ACC112 (cell line): ENCODE results near the gene TPR.
A peak's percentile ranks its signal among the peaks of the same experiment; 100 is the strongest.

Source experiments
- H2AFZ ChIP-seq: fragments of 200-600 bp; sonication (generic); one replicate; pipeline ENCODE4 v1.6.0; 2017; ENCODE audit warnings: antibody characterized with exemption, low read length; ENCODE audit not compliant: unreplicated experiment
- H3K27ac ChIP-seq: fragments of 200-600 bp; sonication (generic); 2 replicates; pipeline ENCODE4 v1.5.1; 2014; ENCODE audit warnings: low read depth, mild to moderate bottlenecking, antibody characterized with exemption, low read length, moderate library complexity
- H3K27me3 ChIP-seq: fragments of 200-600 bp; sonication (generic); 2 replicates; pipeline ENCODE4 v1.6.1; 2014; ENCODE audit warnings: mild to moderate bottlenecking, antibody characterized with exemption, low read length, moderate library complexity, mixed read lengths; ENCODE audit not compliant: insufficient read depth
- H3K36me3 ChIP-seq: fragments of 200-600 bp; sonication (generic); 2 replicates; pipeline ENCODE4 v1.6.1; 2016; ENCODE audit warnings: mild to moderate bottlenecking, antibody characterized with exemption, low read length, moderate library complexity, mixed read lengths; ENCODE audit not compliant: insufficient read depth
- H3K4me1 ChIP-seq: fragments of 200-600 bp; sonication (generic); one replicate; pipeline ENCODE4 v1.6.1; 2016; ENCODE audit warnings: low read length, mixed read lengths; ENCODE audit not compliant: insufficient read depth, unreplicated experiment, control insufficient read depth
- H3K4me3 ChIP-seq: fragments of 200-600 bp; sonication (generic); 2 replicates; pipeline ENCODE4 v1.5.1; 2014; ENCODE audit warnings: mild to moderate bottlenecking, low read depth, low read length
- H3K79me2 ChIP-seq: fragments of 200-600 bp; sonication (generic); one replicate; pipeline ENCODE4 v1.6.0; 2016; ENCODE audit warnings: low read length; ENCODE audit not compliant: control insufficient read depth, unreplicated experiment, insufficient read depth

TPR gene

GRCh38 chr1:186291271-186291670 is 83.8 kb downstream of the TPR start:
- Histone ChIP-seq H3K4me1 (peaks cover 50% of the 10 kb centered on the region), H3K4me3 (no peak overlapping the region), H2AFZ (no peak overlapping the region), H3K27me3 (no peaks in the 10 kb centered on the region), H3K36me3 (no peaks in the 10 kb centered on the region), H3K79me2 (no peaks in the 10 kb centered on the region), H3K27ac (no peak overlapping the region)

- H3K36me3 ChIP-seq = no peaks in the 10 kb centered on the region
- H3K4me3 ChIP-seq = no peak overlapping the region; the same call in 1 of the 2 replicates
- no peaks in the 10 kb centered on the region for H3K27me3 ChIP-seq
- H3K27ac ChIP-seq = no peak overlapping the region
- no peak overlapping the region for H2AFZ ChIP-seq
- H3K79me2 ChIP-seq = no peaks in the 10 kb centered on the region
- H3K4me1 ChIP-seq = peaks cover 48% of the 10 kb centered on the region
These were observed 85.0 kb downstream of the TPR start for GRCh38 chr1:186289943-186290545.

GRCh38 chr1:186286615-186287315 is 88.3 kb downstream of the TPR start:
- peaks cover 48% of the 10 kb centered on the region for H3K4me1 ChIP-seq
- no peaks in the 10 kb centered on the region for H3K36me3 ChIP-seq
- no peaks in the 10 kb centered on the region for H3K79me2 ChIP-seq
- H3K27ac ChIP-seq = peak overlapping the region; percentile 66
- no peaks in the 10 kb centered on the region for H3K27me3 ChIP-seq
- peak overlapping the region; percentile 4; the same call in 1 of the 2 replicates for H3K4me3 ChIP-seq
- peak overlapping the region; percentile 44 for H2AFZ ChIP-seq

- H3K27me3 ChIP-seq = no peaks in the 10 kb centered on the region
- H3K4me3 ChIP-seq = no peak overlapping the region
- no peak overlapping the region for H3K27ac ChIP-seq
- no peaks in the 10 kb centered on the region for H3K79me2 ChIP-seq
- H3K4me1 ChIP-seq = peaks cover 23% of the 10 kb centered on the region
- no peak overlapping the region for H2AFZ ChIP-seq
- H3K36me3 ChIP-seq = no peaks in the 10 kb centered on the region
These were observed 91.7 kb downstream of the TPR start for GRCh38 chr1:186283374-186283773.

- Histone ChIP-seq H3K4me3 (no peak overlapping the region), H3K36me3 (no peaks in the 10 kb centered on the region), H3K27me3 (no peaks in the 10 kb centered on the region), H3K79me2 (no peaks in the 10 kb centered on the region), H3K4me1 (peaks cover 14% of the 10 kb centered on the region), H2AFZ (no peak overlapping the region), H3K27ac (no peak overlapping the region)
These were observed 92.6 kb downstream of the TPR start for GRCh38 chr1:186282466-186282865.

- H3K27ac ChIP-seq = no peak overlapping the region
These were observed 99.2 kb downstream of the TPR start for GRCh38 chr1:186275822-186276221.

GRCh38 chr1:186272486-186272885 is 102.6 kb downstream of the TPR start:
- Histone ChIP-seq H3K79me2 (no peaks in the 10 kb centered on the region), H3K27ac (no peak overlapping the region), H3K36me3 (no peaks in the 10 kb centered on the region), H3K4me3 (no peak overlapping the region), H3K4me1 (peaks cover 3% of the 10 kb centered on the region), H3K27me3 (no peaks in the 10 kb centered on the region), H2AFZ (no peak overlapping the region)

More at GRCh38 chr1:186275822-186276221, 99.2 kb downstream of the TPR start:
- Histone ChIP-seq H3K79me2 (no peaks in the 10 kb centered on the region), H3K36me3 (no peaks in the 10 kb centered on the region), H3K4me3 (no peak overlapping the region), H3K27me3 (no peaks in the 10 kb centered on the region), H3K4me1 (peaks cover 3% of the 10 kb centered on the region), H2AFZ (peak overlapping the region; percentile 28)

GRCh38 chr1:186271032-186271431 is 104.0 kb downstream of the TPR start:
- Histone ChIP-seq H3K4me3 (no peak overlapping the region), H3K27me3 (no peaks in the 10 kb centered on the region), H3K79me2 (no peaks in the 10 kb centered on the region), H3K36me3 (no peaks in the 10 kb centered on the region), H2AFZ (no peak overlapping the region), H3K4me1 (peaks cover 3% of the 10 kb centered on the region), H3K27ac (no peak overlapping the region)
